Measurements from ENCODE around the gene GABRG3.
"Not testable (repeated sequence)": the region's sequence is repeated elsewhere in the genome, so short reads cannot be mapped to it uniquely, and the experiment has no call there.

Gene GABRG3

GRCh38 chr15:27183201-27183600, 212.2 kb downstream of the GABRG3 start:
- no peaks in the 10 kb centered on the region for H3K36me3 ChIP-seq
- H3K27me3 ChIP-seq: no peaks in the 10 kb centered on the region
- no peak overlapping the region for H3K4me3 ChIP-seq (ENCODE audit: low read depth, low read length)
- no peak for DNase-seq
- H3K9me3 ChIP-seq: no peaks in the 10 kb centered on the region
- no peak for TF ChIP-seq CTCF (IDR thresholded peaks at IDR 0.05; ENCODE audit: low read depth, low read length)
- peaks cover 3% of the 10 kb centered on the region; the same call in 1 of the 2 replicates for H3K4me1 ChIP-seq

- not testable (repeated sequence) for H3K4me3 ChIP-seq (ENCODE audit: low read depth, low read length); DNase-seq; H3K36me3 ChIP-seq; H3K9me3 ChIP-seq; H3K27me3 ChIP-seq; H3K4me1 ChIP-seq
Observed at GRCh38 chr15:27191515-27191914, 220.5 kb downstream of the GABRG3 start.

- TF ChIP-seq CTCF (IDR thresholded peaks at IDR 0.05; ENCODE audit: low read depth, low read length): no peak
- DNase-seq: no peak
- Histone ChIP-seq H3K27me3 (no peaks in the 10 kb centered on the region), H3K4me1 (peaks cover 10% of the 10 kb centered on the region; the same call in 1 of the 2 replicates), H3K9me3 (no peaks in the 10 kb centered on the region; the same call in 1 of the 2 replicates), H3K4me3 (ENCODE audit: low read depth, low read length) (no peak overlapping the region), H3K36me3 (no peaks in the 10 kb centered on the region)
Observed at GRCh38 chr15:27196691-27197090, 225.7 kb downstream of the GABRG3 start.

- Histone ChIP-seq H3K36me3 (no peaks in the 10 kb centered on the region), H3K4me3 (ENCODE audit: low read depth, low read length) (no peak overlapping the region), H3K27me3 (no peaks in the 10 kb centered on the region), H3K4me1 (peaks cover 5% of the 10 kb centered on the region; the same call in 1 of the 2 replicates), H3K9me3 (no peaks in the 10 kb centered on the region; the same call in 1 of the 2 replicates)
- no peak for TF ChIP-seq CTCF (IDR thresholded peaks at IDR 0.05; ENCODE audit: low read depth, low read length)
- DNase-seq: no peak
Observed at GRCh38 chr15:27201425-27201824, 230.4 kb downstream of the GABRG3 start.

- TF ChIP-seq CTCF (IDR thresholded peaks at IDR 0.05; ENCODE audit: low read depth, low read length): no peak
- no peak for DNase-seq
- H3K4me3 ChIP-seq (ENCODE audit: low read depth, low read length): no peak overlapping the region
- H3K9me3 ChIP-seq: no peaks in the 10 kb centered on the region; the same call in 1 of the 2 replicates
- no peaks in the 10 kb centered on the region for H3K36me3 ChIP-seq
- no peaks in the 10 kb centered on the region for H3K4me1 ChIP-seq
- no peaks in the 10 kb centered on the region for H3K27me3 ChIP-seq
Observed at GRCh38 chr15:27210176-27210575, 239.2 kb downstream of the GABRG3 start.

GRCh38 chr15:27214032-27214431, 243.1 kb downstream of the GABRG3 start:
- Histone ChIP-seq H3K4me3 (ENCODE audit: low read depth, low read length) (no peak overlapping the region), H3K36me3 (no peaks in the 10 kb centered on the region), H3K9me3 (no peaks in the 10 kb centered on the region; the same call in 1 of the 2 replicates), H3K4me1 (peaks cover 7% of the 10 kb centered on the region; the same call in 1 of the 2 replicates), H3K27me3 (no peaks in the 10 kb centered on the region)
- DNase-seq: no peak
- TF ChIP-seq CTCF (IDR thresholded peaks at IDR 0.05; ENCODE audit: low read depth, low read length): no peak

- DNase-seq: no peak
- Histone ChIP-seq H3K9me3 (no peaks in the 10 kb centered on the region; the same call in 1 of the 2 replicates), H3K4me3 (ENCODE audit: low read depth, low read length) (no peak overlapping the region), H3K36me3 (no peaks in the 10 kb centered on the region), H3K4me1 (peaks cover 12% of the 10 kb centered on the region; the same call in 1 of the 2 replicates), H3K27me3 (no peaks in the 10 kb centered on the region)
- TF ChIP-seq CTCF (IDR thresholded peaks at IDR 0.05; ENCODE audit: low read depth, low read length): no peak
Observed at GRCh38 chr15:27214961-27215360, 244.0 kb downstream of the GABRG3 start.
